GF-D8 (cell line): ENCODE results near the gene UBASH3B.

ENCODE experiments used
- DNase-seq: peaks from one replicate; lab custom pipeline; 2025; lab: John Stamatoyannopoulos, UW

The UBASH3B gene

DNA sequence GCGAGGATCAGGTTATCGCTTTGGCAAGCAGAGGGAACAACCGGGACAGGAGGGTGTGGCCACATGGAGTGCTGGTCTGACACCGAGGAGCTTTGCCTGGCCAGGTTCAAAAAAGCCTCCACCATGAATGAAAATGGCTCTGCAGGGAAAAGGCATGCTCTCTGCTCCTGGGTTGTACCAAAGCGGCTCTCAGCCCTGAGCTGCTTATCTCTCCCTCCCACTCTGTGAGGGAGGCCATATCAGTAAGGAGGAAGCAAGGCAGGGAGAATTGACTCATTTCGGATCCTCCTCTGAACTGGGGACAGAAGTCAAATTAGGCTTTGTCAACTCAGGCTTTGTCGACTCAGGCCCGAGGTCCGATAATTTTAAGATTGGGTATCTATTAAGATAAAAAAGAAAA, 99.9 kb downstream of the UBASH3B start:
- DNase-seq: peak; percentile 93

DNA sequence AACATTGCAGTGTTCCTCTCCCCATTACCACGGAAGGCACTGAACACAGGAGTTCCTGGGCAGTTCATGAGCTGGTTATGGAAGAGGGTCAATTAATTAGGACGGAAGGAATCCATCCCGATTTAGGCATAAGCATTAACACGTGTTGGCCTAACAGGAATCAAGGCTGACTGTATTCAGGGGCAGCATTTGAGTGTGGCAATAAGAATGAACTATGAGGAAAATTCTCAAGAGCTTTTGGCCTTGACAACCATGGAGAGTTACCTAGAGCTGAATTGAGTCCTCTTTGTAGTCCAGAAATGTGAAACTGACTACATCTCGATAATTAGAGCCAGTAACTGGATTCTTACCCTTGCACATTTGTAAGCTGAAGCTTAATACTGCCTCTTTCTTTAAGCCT, 100.4 kb downstream of the UBASH3B start:
- peak; percentile 78 for DNase-seq

DNA sequence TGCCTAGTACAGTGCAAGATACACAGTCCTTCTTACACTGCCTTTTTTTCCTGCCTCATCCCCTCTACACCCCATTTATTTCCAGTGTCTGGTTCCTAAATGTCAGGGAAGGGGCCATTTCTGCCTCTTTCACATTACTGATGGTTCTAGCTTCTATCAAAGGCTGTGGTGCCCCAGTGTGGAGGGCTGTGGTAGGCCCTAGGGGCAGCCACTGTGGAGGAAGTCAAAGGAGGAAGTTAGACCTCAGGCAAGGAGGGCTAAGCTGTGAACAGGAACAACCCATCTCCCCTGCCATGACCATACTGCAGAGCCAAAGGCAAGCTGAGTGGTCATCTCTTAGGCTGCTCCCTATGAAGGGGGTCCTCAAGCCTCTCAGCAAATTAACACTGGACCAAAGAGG, 100.9 kb downstream of the UBASH3B start:
- peak; percentile 100 for DNase-seq

DNA sequence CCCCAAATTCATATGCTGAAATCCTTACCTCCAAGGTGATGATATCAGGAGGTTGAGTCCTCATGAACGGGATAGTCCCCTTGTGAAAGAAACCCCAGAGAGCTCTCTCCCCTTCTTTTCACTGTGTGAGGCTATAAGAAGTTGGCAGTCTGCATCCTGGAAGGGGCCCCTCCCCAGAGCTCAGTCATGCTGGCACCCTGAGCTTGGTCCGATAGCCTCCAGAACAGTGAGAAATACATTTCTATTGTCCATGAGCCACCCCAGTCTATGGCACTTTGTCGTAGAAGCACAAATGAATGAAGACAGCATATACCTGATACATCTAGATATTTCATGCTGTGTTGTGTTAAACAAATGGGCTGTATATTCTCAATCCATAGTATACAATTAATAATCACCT, 101.7 kb downstream of the UBASH3B start:
- no peak for DNase-seq

DNA sequence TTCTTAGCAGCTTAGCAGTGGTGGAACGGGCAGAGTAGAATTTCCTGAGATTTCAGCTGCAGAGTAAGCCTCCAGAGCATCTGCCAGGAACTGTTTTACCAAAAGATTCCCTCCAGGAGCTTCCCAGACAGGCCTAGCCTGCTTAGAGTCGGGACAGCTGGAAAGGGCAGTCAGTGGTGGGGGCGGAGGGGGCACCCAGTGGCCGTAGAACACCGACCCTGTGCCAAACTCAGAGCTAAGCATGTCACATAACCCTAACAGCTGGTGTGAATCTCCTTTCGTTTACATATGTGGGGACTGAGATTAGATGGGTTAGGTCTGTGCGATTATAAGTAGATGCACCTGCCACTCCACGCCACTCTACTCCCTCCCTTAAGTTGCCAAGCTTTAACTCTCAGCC, 102.8 kb downstream of the UBASH3B start:
- DNase-seq: no peak

DNA sequence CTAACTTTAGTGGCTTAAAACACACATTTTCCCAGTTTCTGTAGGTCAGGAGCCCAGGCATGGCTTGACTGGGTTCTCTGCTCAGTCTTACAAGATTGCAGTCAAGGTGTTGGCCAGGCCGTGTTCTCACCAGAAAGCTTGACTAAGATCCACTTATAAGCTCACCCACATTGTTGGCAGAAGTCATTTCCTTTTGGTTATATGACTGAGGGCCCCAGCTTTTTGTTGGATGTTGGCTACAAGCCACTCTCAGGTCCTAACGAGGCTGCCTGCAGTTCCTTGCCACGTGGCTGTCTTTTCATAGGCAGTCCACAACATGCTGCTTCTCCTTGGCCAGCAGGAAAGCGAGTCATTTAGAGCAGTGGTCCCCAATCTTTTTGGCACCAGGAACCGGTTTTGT, 103.5 kb downstream of the UBASH3B start:
- DNase-seq: no peak

DNA sequence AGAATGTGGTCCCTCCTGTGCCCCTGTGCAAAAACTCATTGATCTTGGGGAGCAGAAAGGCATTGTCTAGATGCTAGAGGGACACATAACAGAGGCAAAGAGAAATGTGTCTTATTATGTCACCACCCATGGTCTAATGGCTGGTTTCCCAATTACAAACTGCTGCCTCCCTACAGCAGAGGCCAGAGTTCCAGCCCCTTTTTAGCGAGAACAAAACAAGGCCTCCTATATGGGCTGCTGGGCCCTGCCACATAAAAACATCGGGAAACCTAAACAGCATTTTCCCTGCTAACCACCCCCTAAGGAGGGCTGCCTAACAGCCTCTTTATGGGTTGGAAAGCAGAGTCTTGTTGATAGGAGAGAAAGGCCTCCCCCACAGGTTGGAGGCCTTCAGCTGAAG, 107.6 kb downstream of the UBASH3B start:
- DNase-seq: no peak

DNA sequence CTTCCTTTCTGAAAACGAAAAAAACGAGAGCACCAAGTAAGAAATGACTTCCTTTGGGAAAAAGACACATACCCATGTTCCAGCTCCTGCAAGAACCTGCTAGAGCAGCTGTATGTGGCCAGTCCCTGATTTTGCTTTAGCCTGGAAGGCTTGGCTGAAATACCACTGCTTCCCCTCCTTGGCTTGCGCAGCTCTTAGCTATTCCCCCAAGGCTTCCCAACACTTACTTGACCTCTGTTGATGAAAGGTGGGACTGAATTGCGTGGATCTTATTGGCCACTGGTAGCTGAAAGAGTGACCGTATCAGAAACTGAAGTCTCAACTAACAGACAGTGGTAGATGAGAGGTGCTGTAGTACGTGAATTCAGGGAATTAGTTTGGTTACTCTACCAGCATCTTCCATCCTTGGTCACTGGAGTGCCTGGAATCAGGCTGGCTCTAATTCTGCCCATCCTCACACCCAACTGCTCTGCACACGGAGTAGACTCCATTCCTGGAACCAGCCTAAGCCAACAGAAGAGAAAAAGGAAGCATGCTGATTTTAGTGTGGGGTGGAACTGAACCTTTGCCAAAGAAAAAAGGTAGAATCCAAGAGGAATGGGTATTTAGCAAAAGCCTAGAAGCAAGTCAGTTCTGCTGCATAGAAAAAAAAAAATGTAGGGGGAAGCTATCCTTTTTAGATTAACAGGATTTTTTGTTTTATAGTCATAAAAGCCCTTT, 109.0 kb downstream of the UBASH3B start:
- peak; percentile 57 for DNase-seq

DNA sequence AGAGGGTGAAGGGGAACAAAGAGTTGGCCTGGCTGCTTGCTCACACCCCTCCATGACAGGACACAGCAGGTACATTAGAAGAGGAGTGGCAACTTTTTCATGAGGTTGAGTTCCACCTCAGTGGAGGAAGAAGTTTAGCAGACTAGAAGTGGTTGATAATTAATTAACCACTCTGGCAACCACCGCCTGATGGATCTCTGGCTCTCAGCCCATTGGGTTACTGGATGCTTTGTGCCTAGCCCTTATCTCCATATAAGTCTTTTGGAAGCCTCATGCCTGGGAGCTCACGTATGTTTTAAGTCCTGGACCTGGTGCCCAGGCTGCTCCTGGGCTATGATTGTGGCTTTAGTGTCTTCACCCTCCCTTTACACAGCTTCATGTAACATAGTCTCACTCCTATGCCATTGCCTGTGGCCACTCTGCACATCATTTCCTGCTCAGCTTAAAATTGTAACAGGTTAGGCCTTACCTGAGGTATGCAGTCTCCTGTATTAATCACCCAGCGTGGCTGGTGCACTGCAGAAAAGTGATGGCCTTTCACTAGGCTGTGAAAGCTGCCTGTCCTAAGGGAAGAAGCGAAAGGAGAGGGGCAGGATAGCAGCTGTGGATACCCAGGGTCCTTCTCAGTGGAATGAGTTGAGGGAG, 110.1 kb downstream of the UBASH3B start:
- DNase-seq: no peak

DNA sequence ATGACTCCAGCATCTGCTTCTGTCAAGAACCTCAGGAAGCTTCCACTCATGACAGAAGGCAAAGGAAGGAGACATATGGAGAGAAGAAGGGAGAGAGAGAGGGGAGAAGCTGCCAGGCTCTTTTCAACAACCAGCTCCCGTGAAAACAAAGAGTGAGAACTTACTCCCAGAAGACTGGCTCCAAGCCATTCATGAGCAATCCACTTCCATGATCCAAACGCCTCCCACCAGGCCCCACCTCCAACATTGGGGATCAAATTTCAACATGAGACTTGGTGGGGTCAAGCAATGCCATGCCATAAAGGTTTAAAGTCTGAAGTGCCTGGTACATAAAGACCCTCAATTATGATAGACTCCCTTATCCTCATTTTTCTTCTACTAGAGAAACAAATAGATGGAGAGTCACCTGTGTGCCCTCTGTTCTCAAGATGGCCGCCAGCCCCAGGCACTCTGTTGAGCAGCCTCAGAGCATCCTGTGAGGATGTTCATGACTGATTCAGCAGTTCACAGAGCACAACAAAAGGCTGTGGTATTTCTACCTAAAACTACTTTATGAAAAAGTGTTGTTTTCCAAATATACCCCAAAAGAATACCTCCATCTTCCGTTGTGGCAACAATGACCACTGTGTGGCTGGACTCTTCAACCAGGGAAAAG, 113.7 kb downstream of the UBASH3B start:
- DNase-seq: no peak

DNA sequence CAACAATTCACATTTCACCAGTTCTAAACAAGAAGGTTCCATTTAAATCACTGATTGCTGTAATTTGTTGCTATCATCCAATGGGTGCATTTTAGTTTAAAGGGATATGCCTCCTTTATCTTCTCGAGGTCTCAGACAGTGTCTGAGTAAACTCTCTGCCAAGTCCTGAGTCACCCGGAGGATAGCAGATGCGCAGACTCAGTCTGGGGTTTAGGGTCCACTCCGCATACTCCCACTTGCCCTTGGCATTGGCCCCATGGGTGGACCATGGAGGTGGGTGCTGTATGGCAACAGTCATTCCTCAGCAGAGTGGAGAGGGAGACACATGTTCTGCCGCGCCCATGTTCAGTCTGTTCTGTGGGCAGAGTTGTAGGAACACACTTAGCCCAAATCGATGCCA, 117.4 kb downstream of the UBASH3B start:
- DNase-seq: no peak

DNA sequence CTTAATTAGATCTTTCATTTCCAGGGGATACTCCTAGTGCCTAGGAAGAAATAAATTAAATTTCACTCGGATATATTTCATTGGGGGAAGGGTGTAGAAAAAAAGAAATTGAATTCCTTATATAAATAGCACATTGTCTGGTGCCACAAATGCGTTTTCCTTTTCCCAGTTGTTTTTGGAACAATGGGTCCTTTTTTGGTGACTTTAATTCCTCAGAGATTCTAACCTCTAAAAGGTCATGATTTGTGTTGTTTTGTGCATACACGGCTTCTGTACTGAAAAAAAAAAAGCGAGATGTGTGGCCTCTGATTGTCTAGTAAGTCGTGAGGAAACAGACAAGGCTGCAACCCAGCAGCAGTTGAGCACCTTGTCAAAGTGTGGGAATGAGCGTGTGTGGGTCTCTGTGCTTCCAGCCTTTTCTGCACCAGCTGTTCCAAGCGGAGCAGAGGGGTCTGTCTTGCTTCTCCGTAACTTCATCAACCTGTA, 118.3 kb downstream of the UBASH3B start:
- DNase-seq: no peak

DNA sequence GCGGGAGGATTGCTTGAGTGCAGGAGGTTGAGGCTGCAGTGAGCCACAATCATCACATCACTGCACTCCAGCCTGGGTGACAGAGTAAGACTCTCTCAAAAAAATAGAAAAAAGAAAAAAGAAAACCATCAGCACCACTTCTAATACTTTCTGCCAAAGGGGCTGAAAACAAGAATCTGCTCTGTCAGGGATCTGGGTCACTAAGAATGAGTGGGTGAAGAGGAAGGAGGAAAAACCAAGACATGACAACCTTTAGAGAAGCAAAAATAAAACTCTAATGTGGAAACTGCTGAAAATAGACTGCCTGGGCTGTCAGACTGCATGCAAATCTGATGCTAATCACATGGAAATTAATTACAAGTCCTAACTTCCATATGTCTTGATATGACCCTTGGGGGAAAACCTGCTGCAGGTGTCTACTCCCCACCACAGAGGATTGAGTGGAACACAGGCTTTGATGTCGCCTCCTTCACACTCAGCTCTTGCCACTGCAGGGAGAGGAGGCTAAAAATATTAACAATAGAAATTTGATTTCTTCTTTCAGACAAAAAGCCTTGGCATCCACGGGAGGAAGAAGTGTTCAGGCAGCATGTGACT, 120.3 kb downstream of the UBASH3B start:
- DNase-seq: no peak

DNA sequence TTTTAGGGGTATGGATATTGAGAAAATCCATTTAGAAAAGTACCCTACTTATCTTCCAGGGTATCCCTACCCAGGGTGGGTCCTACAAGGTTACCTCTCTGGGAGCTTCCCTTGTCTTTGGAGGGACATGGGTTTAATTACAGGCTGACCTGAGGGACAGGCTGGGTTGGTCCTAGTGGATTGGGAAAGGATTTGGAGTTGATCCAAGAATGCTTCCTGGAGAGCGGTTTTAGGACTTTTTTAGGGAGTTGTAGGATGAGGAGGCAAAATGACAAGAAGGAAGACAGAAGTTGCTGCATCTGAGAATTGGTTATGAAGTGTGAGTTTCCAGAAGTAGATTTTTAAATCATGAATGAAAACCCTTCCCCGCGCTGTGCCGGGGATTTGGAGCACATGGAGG, 121.0 kb downstream of the UBASH3B start:
- no peak for DNase-seq

DNA sequence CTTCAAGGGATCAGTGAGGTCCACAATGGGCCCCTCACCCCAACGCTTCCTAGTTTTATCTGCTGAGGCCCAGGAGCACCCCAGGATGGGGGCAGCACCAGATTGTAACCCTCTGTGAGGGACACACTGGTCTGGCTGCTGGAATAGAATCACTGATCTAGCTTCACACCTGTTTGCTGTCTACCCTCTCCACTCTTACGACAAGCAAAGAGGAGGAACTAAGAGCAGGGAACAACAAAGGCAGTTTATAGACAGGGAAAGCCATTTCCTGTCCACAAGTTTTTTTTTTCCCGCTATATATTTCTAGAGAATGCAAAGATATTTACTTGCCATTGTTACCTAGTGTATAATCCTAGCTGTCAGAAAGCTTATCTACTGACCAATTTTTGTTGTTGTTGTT, 121.8 kb downstream of the UBASH3B start:
- DNase-seq: no peak

DNA sequence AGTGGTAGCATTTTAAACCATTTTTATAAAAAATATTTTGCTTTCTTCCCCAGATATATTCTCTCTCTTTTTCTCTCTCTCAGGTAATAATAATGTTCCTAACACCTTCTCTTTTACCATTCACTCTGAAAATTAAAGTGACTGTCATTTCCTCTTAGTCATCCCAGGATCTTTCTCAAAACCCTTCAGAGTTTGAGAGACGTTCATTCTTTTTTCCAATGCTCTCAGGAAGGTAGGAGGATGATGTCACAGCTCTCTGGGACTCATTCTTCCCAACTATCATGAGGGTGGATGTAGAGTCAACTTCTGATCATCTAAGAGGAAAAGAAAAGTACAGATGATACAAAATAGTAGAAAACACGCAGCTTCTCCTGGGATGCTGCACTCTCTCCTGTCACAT, 122.6 kb downstream of the UBASH3B start:
- DNase-seq: no peak

DNA sequence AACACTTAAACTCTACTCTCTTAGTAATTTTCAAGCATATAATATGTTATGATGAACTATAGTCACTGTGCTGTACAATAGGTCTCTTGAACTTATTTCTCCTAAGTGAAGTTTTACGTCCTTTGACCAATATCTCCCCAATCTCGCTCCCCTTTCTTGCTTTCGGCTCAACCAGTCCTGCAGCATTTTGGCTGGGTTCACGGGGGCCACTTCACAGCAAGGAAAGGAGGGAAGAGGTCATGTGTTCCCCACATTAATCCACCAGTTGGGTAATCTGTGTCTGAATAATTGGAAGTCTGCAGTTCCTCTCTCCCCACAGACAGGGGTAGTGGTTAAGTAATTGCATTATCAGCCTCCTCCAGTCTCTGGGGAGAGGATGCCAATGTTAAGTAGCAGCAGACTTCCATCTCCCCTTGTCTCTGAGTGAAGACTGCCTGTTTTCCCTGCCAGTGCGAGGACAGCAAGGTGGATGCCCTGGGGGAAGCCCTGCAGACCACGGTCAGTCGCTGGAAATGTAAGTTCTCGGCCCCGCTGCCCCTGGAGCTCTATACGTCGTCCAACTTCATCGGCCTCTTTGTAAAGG, 123.6 kb downstream of the UBASH3B start:
- DNase-seq: peak; percentile 96

DNA sequence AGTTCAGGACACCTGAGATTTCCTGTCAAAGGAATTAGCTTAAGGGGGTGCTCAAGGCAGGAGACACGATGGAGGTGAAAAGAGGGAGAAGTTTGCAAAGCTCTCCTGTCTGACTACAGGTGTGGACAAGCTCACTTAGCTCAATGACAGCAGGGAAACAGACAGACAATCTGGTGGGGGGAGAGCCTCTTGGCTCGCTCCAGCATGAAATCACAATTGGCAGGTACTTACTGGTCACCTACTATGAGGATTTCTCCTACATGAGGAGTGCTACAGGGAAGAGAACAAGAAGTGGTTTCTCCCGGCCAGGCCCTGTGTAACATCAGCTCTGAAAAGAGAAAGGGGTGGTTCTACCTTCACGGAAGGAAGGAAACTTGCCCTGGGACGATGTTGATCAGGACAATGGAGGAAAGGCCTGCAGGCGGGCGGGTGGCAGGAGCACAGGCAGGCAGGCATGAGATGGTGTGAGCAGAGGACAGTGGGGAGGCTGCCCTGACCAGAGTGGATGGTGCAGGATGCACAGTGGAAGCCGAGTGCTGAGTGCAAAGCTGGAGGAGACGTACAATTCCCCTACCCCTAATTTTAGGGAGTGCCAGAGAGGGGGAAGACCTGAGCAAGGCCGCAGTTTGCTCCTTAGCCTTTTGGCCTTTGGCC, 124.9 kb downstream of the UBASH3B start:
- no peak for DNase-seq

DNA sequence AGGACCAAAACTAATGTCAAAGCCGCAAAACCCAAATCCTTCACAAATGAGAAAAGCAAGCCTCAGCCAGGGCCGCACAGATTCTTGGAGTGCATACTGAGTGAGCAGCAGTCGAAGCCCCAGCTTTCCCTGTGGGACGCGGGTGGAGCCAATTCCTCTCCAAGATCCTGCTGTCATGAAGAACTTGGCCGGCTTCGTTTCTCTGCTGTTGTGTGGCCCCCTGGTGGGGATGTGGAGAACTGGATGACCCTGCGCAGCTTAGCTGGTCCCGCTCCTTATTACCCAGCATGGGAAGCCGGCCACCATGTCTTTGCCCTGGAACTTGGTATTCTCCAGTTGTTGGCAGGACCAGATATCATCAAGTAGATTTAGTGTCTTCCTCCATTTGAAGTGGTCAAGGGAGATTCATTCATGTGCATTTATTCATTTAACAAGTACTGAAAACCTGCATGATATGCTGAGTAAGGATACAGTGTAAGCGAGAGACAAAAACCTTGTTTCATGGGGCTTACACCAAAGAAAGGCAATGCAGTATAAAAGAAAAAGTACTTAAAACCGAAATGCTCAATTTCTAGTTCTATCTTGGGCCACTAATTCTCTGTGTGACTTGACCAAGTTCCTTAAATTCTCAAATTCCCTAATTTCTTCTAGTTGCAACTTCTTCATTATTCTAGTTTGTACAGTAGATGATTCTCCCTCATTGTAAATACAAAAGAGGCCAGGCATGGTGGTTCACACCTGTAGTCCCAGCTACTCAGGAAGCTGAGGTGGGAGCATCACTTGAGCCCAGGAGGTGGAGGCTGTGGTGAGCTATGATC, 126.1 kb downstream of the UBASH3B start:
- DNase-seq: peak; percentile 61

DNA sequence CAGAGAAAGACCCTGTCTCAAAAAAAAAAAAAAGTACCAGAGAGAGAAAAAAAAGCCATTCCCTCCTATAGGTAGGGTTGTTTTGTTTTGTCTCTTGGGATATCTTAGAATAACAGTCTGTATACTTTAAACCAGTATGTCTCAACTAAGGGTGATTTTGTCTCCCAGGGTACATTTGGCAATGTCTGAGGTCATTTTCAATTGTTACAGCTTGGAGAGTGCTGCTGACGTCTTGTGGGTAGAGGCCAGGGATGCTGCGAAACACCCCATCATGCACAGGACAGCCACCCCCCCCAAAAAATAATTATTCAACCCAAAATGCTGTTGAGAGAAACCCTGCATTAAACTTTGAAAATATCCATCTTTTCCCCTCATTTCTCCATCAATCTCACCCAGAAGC, 126.7 kb downstream of the UBASH3B start:
- no peak for DNase-seq

DNA sequence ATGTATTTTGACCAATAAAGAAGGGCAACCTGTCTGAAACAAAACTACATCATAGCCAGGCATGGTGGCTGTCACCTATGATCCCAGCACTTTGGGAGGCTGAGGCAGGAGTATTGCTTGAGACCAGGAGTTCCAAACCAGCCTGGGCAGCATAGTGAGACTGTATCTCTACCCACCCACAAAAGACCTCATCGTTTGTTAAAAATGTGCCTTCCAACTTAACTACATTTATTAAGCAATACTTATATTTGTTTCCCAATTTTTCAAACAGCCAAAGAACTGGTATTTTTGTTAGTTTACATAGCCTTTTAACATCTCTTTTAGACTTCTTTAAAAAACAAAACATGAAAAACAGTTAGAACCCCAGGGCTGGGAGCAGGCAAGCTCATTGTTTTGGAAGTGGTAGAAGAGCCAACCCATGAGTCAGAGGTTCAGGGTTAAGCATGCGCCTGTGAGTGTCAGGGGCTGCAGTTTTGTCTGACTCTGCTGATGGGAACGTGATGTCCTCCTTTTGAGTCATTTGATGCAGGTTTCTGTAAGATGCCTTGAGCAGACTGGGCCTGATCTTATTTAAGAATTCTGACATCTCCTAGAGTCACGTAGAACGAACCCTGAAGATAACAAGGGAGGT, 128.9 kb downstream of the UBASH3B start:
- DNase-seq: no peak
